ENCODE results near the gene STARD9. TPM values are rescaled to one million over a fixed set of nuclear protein-coding genes. Genes with fewer than 3 reads are reported as not detected.
"Not testable (repeated sequence)": the region's sequence is repeated elsewhere in the genome, so short reads cannot be mapped to it uniquely, and the experiment has no call there.

The STARD9 gene
- 5.4 TPM for total RNA-seq
- long read RNA-seq, partial matches to known transcripts, result 2 of 3 reads
- long read RNA-seq, other reads (novel, unspliced or antisense), result 1 of 3 reads

GRCh38 chr15:42575188-42576039 lies at the start of gene STARD9:
Gene STARD9 (plus strand): TSS chr15:42575606. CDS start chr15:42575716, 110 bp downstream.
- intact Hi-C loops (cut with DNase I), result no loop called here
- DNase-seq, result peak; percentile 99
- peak; percentile 97 for ATAC-seq (ENCODE audit: poor library complexity)

GRCh38 chr15:42528970-42529369 lies 46.4 kb upstream of the STARD9 start:
- DNase-seq (no peak), ATAC-seq (ENCODE audit: poor library complexity) (no peak)
- intact Hi-C loops (cut with DNase I), result no loop called here

DNA sequence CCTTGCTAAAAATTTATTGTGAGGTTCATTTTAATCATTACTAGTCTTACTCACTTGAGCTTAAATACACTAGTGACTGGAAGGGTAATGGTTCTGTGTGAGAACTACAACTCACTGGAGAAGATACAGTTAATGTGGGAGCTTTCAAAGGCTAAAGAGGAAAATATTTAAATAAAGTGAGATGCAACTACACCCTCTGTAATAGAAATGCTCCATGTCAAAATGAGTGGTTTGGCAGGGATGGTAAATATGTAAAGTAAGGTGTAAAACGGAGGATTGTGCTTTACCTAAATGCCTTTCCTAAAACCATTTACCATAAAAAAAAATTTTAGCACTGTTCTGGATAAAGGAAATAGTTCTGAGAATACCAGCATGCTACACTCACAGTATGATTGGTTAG lies 42.2 kb upstream of the STARD9 start:
- intact Hi-C loops (cut with DNase I), result no loop called here
- DNase-seq (no peak), ATAC-seq (ENCODE audit: poor library complexity) (no peak)

DNA sequence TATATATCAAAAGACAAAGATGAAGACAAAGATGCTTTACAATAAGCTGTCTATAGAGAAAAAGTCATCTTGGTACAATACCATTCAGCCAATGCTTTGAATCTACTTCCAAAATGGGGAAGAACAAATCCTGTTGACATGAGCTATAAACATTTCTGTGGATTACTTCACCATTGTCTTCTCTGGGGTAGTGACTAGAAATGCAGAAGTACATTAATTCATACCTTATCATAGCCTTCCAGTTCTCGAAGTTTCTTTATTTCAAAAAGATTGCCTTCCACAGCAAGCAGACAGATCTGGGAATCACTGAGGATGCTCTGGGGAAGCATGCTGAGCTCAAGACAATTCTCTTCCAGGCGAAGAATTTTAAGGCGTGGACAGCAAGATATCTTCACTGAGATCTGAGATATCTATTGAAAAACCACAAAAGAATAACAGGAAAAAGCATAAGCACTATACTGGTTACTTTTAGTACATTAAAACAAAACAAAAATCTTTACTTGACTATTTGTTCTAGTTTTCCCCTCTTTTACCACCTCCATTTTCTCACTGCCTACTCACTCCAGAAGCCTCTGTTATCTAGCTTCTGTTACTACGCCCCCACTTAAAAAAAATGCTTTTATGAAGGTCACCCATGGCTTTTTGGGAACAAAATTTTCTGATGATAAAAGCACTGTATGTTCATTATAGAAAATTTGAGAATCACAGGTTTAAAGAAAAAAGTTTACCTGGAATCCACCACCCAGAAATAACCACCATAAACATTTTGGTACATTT lies 30.4 kb upstream of the STARD9 start:
- ATAC-seq (ENCODE audit: poor library complexity) (no peak), DNase-seq (no peak)
- intact Hi-C loops (cut with DNase I), result loop anchor here (10.0 kb wide), 1 partner anchor 100 kb away; no protein-coding TSS in a partner anchor

- DNase-seq, result no peak
These were observed 27.5 kb upstream of the STARD9 start for GRCh38 chr15:42547918-42548248.

GRCh38 chr15:42548249-42549031 lies 27.0 kb upstream of the STARD9 start, which contains the start of the genes HAUS2 and LRRC57:
Gene HAUS2 (plus strand): TSS chr15:42548838. CDS start chr15:42548873, 35 bp downstream.
Gene LRRC57 (minus strand): TSS chr15:42548793. CDS start chr15:42548434, 359 bp downstream.
- intact Hi-C loops (cut with DNase I), result loop anchor here (10.0 kb wide), 1 partner anchor 96 kb away; no protein-coding TSS in a partner anchor
- DNase-seq (peak; percentile 93), ATAC-seq (ENCODE audit: poor library complexity) (peak; percentile 97)

More at GRCh38 chr15:42547918-42548248, 27.5 kb upstream of the STARD9 start:
- intact Hi-C loops (cut with DNase I), result loop anchor here (10.0 kb wide), 1 partner anchor 97 kb away; no protein-coding TSS in a partner anchor
- ATAC-seq (ENCODE audit: poor library complexity), result peak; percentile 13

DNA sequence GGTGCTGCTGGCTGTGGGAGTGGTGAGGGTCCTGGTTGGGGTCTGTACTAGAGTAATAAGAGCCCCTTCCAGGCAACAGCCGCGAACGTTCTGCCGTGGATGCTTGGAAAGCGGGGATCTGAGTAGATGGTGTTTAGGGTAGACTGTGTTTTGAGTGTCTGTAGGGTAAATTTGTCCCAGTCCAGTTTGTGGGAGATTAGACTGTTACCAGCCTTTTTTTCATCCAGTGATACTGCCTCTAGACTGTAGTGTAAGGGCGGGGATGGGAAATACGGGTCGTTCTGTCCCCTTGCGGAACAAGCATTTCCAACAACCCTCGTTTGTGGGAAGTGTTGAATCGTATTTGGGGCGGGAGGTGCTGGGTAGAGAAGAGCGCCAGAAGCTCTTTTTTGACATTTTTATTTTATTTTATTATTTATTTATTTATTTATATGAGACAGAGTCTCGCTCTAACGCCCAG lies 26.3 kb upstream of the STARD9 start:
- DNase-seq, result no peak
- intact Hi-C loops (cut with DNase I), result loop anchor here (10.0 kb wide), 1 partner anchor 96 kb away; no protein-coding TSS in a partner anchor
- ATAC-seq (ENCODE audit: poor library complexity), result peak; percentile 45

- intact Hi-C loops (cut with DNase I), result loop anchor here (10.0 kb wide), 1 partner anchor 95 kb away; no protein-coding TSS in a partner anchor
- ATAC-seq (ENCODE audit: poor library complexity) (no peak), DNase-seq (no peak)
These were observed 25.5 kb upstream of the STARD9 start for GRCh38 chr15:42549741-42550392.

GRCh38 chr15:42553554-42553953 lies 21.9 kb upstream of the STARD9 start:
- intact Hi-C loops (cut with DNase I), result no loop called here
- ATAC-seq (ENCODE audit: poor library complexity), result no peak

DNA sequence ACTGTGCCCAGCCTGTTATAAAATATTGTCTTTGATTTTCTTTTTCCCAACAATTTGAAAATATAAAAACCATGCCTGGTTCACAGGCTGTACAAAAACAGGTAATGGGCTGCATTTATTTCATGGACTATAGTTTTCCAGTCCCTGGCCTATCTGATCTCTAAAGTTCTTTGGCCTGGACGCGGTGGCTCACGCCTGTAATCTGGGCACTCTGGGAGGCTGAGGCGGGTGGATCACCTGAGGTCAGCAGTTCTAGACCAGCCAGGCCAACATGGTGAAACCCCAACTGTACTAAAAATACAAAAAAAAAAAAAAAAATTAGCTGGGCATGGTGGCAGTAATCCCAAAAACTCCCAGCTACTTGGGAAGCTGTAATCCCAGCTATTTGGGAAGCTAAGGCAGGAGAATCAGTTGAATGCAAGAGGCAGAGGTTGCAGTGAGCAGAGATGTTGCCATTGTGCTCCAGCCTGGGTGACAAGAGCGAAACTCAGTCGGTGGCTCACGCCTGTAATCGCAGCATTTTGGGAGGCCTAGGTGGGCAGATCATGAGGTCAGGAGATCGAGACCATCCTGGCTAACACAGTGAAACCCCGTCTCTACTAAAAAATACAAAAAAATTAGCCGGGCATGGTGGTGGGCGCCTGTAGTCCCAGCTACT lies 18.7 kb upstream of the STARD9 start:
- ATAC-seq (ENCODE audit: poor library complexity), result peak; percentile 40
- DNase-seq; intact Hi-C loops (cut with DNase I): not testable (repeated sequence)

More at GRCh38 chr15:42553554-42553953, 21.9 kb upstream of the STARD9 start:
- no peak for DNase-seq

DNA sequence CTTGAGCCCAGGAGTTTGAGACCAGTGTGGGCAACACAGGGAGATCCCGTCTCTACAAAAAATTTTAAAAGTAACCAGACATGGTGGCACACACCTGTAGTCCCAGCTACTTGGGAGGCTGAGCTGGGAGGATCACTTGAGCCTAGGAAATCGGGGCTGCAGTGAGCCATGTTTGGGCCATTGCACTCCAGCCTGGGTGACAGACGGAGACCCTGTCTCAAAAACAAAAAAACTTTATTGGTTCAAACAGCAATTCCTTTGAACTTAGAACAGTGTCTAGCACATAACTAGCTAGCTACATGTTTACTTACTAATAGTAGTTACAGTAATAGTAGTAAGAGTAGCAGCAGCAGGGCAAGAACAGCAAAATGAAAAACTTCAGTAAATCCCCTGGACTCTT lies 16.7 kb upstream of the STARD9 start:
- DNase-seq, result no peak
- ATAC-seq (ENCODE audit: poor library complexity), result no peak
- intact Hi-C loops (cut with DNase I), result no loop called here

- DNase-seq, result no peak
- no peak for ATAC-seq (ENCODE audit: poor library complexity)
- intact Hi-C loops (cut with DNase I), result no loop called here
These were observed 711 bp downstream of the STARD9 start for GRCh38 chr15:42576040-42576594.

- ATAC-seq (ENCODE audit: poor library complexity) (no peak), DNase-seq (no peak)
- intact Hi-C loops (cut with DNase I), result no loop called here
These were observed 1.4 kb downstream of the STARD9 start for GRCh38 chr15:42576776-42577175.

DNA sequence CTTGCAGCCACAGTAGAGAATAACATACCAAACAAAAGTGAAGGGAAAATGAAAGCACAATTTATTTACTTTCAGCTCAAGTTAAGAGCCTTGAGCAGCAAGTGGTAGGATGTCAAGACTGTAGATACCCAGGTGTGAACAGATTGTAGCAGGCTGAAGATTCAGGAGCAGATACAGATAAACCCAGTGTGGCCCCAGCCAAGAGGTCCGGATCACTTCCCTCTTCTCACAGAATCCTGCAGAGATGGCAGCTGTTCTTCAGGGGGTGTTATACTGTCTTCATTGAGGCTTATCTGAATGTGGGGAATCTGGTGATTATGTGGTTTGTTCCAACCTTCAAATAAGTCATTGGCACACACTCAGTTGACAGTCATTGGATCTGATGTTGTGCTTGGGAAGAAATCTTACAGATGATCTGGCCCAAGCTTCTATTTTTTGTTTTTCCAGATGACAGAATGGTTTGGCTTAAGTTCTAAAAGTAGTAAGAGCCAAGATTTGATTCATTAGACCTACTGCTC lies 2.2 kb downstream of the STARD9 start:
- no peak for ATAC-seq (ENCODE audit: poor library complexity)
- DNase-seq, result no peak
- intact Hi-C loops (cut with DNase I), result no loop called here

- ATAC-seq (ENCODE audit: poor library complexity), result no peak
- DNase-seq, result no peak
- intact Hi-C loops (cut with DNase I), result no loop called here
These were observed 3.7 kb downstream of the STARD9 start for GRCh38 chr15:42578984-42579537.

DNA sequence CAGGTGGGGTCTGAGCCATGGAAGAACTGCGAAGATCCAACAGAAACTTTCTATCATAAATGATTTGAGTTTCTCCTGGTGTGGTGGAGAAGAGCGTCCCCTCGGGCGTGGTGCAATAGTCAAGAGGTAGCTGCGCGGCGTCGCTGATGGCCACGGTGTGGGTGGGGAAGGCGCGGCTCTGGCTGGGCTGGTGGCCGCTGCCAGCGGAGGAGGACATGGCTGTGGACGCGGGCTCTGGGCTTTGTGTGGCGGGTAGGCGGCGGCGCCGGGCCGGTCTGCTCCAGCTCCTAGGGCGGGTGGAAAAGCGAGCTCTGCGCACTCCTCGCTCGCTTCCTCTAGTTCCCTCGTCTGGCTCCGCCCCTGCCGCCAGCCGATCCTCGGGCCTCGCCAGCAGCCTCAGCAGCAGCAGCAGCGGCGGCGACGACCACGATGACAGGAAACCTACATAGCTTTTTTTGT lies 5.9 kb downstream of the STARD9 start:
- ATAC-seq (ENCODE audit: poor library complexity) (peak; percentile 94), DNase-seq (peak; percentile 94)
- intact Hi-C loops (cut with DNase I), result no loop called here

All from Right ventricle myocardium superior (tissue), 1 donor.